CD14-positive monocyte (primary cell): ENCODE measurements around the gene DMBT1. TPM values are rescaled to one million over a fixed set of nuclear protein-coding genes. Genes with fewer than 3 reads are reported as not detected.

Experiments used
- DNase-seq, 3 donors: peaks; one replicate each; pipeline ENCODE4 v3.0.0-alpha.2; 2011 to 2022
- H2AFZ ChIP-seq: 2 replicates; pipeline ENCODE4 v1.6.0; 2012; ENCODE audit warnings: mild to moderate bottlenecking, low read depth, low read length, inconsistent platforms; ENCODE audit not compliant: insufficient read depth, poor library complexity, severe bottlenecking
- H3K27ac ChIP-seq, 2 donors: 1 replicate in 1 of 2; 2 replicates in 1 of 2; pipeline ENCODE4 v1.5.1; 2012 to 2013; ENCODE audit warnings: low read length in 2 of 2, control low read depth in 1 of 2, inconsistent platforms in 1 of 2, low read depth in 1 of 2, mild to moderate bottlenecking in 1 of 2
- H3K27me3 ChIP-seq, 2 donors: one replicate each; pipeline versions ENCODE4 v1.6.0 to v1.6.1; 2011 to 2013; ENCODE audit warnings: low read length in 2 of 2; ENCODE audit not compliant: control insufficient read depth in 2 of 2, insufficient read depth in 2 of 2
- H3K36me3 ChIP-seq, 2 donors: replicated peaks in 1 of 2; 1 replicate in 1 of 2; 2 replicates in 1 of 2; pipeline versions ENCODE4 v1.5.1 to v1.6.1; 2012 to 2013; ENCODE audit warnings: low read length in 2 of 2, control low read depth in 1 of 2, inconsistent platforms in 1 of 2, mild to moderate bottlenecking in 1 of 2; ENCODE audit not compliant: insufficient read depth in 2 of 2, control insufficient read depth in 1 of 2
- H3K4me1 ChIP-seq, 2 donors: 1 replicate in 1 of 2; 2 replicates in 1 of 2; pipeline versions ENCODE4 v1.5.1 to v1.6.1; 2012 to 2013; ENCODE audit warnings: low read length in 2 of 2, control low read depth in 1 of 2, inconsistent platforms in 1 of 2, mild to moderate bottlenecking in 1 of 2, moderate library complexity in 1 of 2; ENCODE audit not compliant: insufficient read depth in 2 of 2, control insufficient read depth in 1 of 2
- H3K4me2 ChIP-seq: replicated peaks from 2 replicates; pipeline ENCODE3; 2012; ENCODE audit warnings: low read length, moderate library complexity, mild to moderate bottlenecking; ENCODE audit not compliant: poor library complexity, severe bottlenecking; ENCODE audit errors: extremely low read depth
- H3K4me3 ChIP-seq, 3 experiments: fragments of 200-600 bp in 1 of 3; sonication (generic) in 1 of 3; replicated peaks in 1 of 3; 1 replicate in 2 of 3; 2 replicates in 1 of 3; pipeline ENCODE4 v1.5.1; 2011 to 2013; ENCODE audit warnings: low read length in 3 of 3, mild to moderate bottlenecking in 3 of 3, control low read depth in 2 of 3, low read depth in 2 of 3, inconsistent platforms in 1 of 3, moderate library complexity in 1 of 3
- H3K79me2 ChIP-seq: 2 replicates; pipeline ENCODE4 v1.6.0; 2012; ENCODE audit warnings: mild to moderate bottlenecking, control low read depth, inconsistent platforms, low read length, moderate library complexity; ENCODE audit not compliant: insufficient read depth
- H3K9ac ChIP-seq: 2 replicates; pipeline ENCODE4 v1.6.0; 2017; ENCODE audit warnings: low read length, mild to moderate bottlenecking; ENCODE audit not compliant: insufficient read depth, poor library complexity, severe bottlenecking
- H3K9me3 ChIP-seq, 2 donors: replicated peaks in 1 of 2; 1 replicate in 1 of 2; 2 replicates in 1 of 2; pipeline versions ENCODE4 v1.5.1 to v1.6.1; 2012 to 2013; ENCODE audit warnings: low read length in 2 of 2, control low read depth in 1 of 2; ENCODE audit not compliant: control insufficient read depth in 1 of 2, insufficient read depth in 1 of 2
- H4K20me1 ChIP-seq: 2 replicates; pipeline ENCODE4 v1.6.0; 2012; ENCODE audit warnings: mild to moderate bottlenecking, low read length, control low read depth, moderate library complexity; ENCODE audit not compliant: insufficient read depth
- H3K27ac Mint-ChIP-seq, 7 donors: one replicate each; pipeline ENCODE4 v1.8.0; 2020; ENCODE audit warnings: mild to moderate bottlenecking in 7 of 7, mixed read lengths in 7 of 7, moderate library complexity in 6 of 7, inconsistent platforms in 2 of 7
- H3K27me3 Mint-ChIP-seq, 3 donors: one replicate each; pipeline ENCODE4 v1.8.0; 2021 to 2022; ENCODE audit warnings: low read depth in 3 of 3, mild to moderate bottlenecking in 3 of 3, mixed read lengths in 3 of 3, moderate library complexity in 3 of 3, inconsistent platforms in 1 of 3
- H3K36me3 Mint-ChIP-seq, 2 donors: one replicate each; pipeline ENCODE4 v1.8.0; 2020; ENCODE audit warnings: mixed read lengths in 2 of 2, inconsistent platforms in 1 of 2, mild to moderate bottlenecking in 1 of 2
- H3K4me1 Mint-ChIP-seq: one replicate; pipeline ENCODE4 v1.8.0; 2020; ENCODE audit warnings: mild to moderate bottlenecking, mixed read lengths
- H3K4me3 Mint-ChIP-seq, 2 donors: one replicate each; pipeline ENCODE4 v1.8.0; 2020; ENCODE audit warnings: mild to moderate bottlenecking in 2 of 2, mixed read lengths in 2 of 2, moderate library complexity in 1 of 2
- H3K9me3 Mint-ChIP-seq, 7 donors: one replicate each; pipeline ENCODE4 v1.8.0; 2020 to 2022; ENCODE audit warnings: mixed read lengths in 7 of 7, mild to moderate bottlenecking in 6 of 7, moderate library complexity in 6 of 7, inconsistent platforms in 2 of 7
- CTCF ChIP-seq: fragments of 200-600 bp; IDR thresholded peaks from one replicate; pipeline ENCODE4 v1.8.0; 2022; ENCODE audit warnings: antibody characterized with exemption, mild to moderate bottlenecking
- WGBS: methylation state at CpG from one replicate; pipeline ENCODE4 v1.1.5; 2013; ENCODE audit warnings: missing lambda C conversion rate; ENCODE audit not compliant: insufficient coverage; 5-methylcytosine and 5-hydroxymethylcytosine counted together
- intact Hi-C, 2 donors: fragments of 100-400 bp; cut with micrococcal nuclease; formaldehyde crosslinking; loops; one replicate each; pipeline versions ENCODE4 v1.15.0 to v1.15.1; 2023
- polyA plus RNA-seq, 3 donors: library from polyadenylated mRNA; depleted of rRNA in 1 of 3; unstranded in 2 of 3; stranded (reverse) in 1 of 3; fragments of 300-500 nt in 2 of 3; fragments of >200 nt in 1 of 3; fragmentation: Illumina TruSeq in 2 of 3; gene quantifications; 1 replicate in 2 of 3; 2 replicates in 1 of 3; pipeline ENCODE4 v1.2.3, GENCODE V29; 2012 to 2021

The DMBT1 gene
- polyA plus RNA-seq, 3 donors: not detected

GRCh38 chr10:122638106-122638505 lies 77.6 kb downstream of the DMBT1 start:
- no peak for TF ChIP-seq CTCF
- Histone ChIP-seq H3K27me3 (no peaks in the 10 kb centered on the region), H4K20me1 (no peaks in the 10 kb centered on the region), H3K79me2 (no peaks in the 10 kb centered on the region), H3K4me3 (no peak overlapping the region), H3K4me1 (no peaks in the 10 kb centered on the region), H3K36me3 (no peaks in the 10 kb centered on the region), H3K9me3 (no peaks in the 10 kb centered on the region), H3K4me2 (no peak overlapping the region), H3K27ac (no peak overlapping the region), H3K9ac (no peak overlapping the region), H2AFZ (no peak overlapping the region)
- Mint-ChIP-seq H3K36me3 (no peaks in the 10 kb centered on the region), H3K9me3 (peaks cover 0 to 6% (median 2%) of the 10 kb centered on the region in 7 donors), H3K27ac (no peak overlapping the region), H3K4me3 (no peak overlapping the region), H3K4me1 (no peaks in the 10 kb centered on the region), H3K27me3 (peaks cover 0 to 11% (median 3%) of the 10 kb centered on the region in 3 donors)
- WGBS: 92% methylated on average over 5 of the region's 6 CpGs
- intact Hi-C loops: no loop called here
- DNase-seq: no peak

GRCh38 chr10:122639801-122640200 lies 79.2 kb downstream of the DMBT1 start:
- WGBS: 82% methylated on average over 5 of the region's 7 CpGs

More at GRCh38 chr10:122639801-122640200, 79.2 kb downstream of the DMBT1 start:
- H3K79me2 ChIP-seq: no peaks in the 10 kb centered on the region
- H3K36me3 ChIP-seq: no peaks in the 10 kb centered on the region
- H3K27ac ChIP-seq: no peak overlapping the region
- H3K27me3 ChIP-seq: no peaks in the 10 kb centered on the region
- Mint-ChIP-seq H3K4me1 (no peaks in the 10 kb centered on the region), H3K4me3 (no peak overlapping the region), H3K9me3 (peaks cover 0 to 6% (median 1%) of the 10 kb centered on the region in 7 donors), H3K27me3 (peaks cover 3 to 9% (median 4%) of the 10 kb centered on the region in 3 donors), H3K27ac (no peak overlapping the region), H3K36me3 (no peaks in the 10 kb centered on the region)
- H3K4me2 ChIP-seq: no peak overlapping the region
- H2AFZ ChIP-seq: no peak overlapping the region
- no peaks in the 10 kb centered on the region for H3K9me3 ChIP-seq
- no peak for DNase-seq
- no peak overlapping the region for H3K4me3 ChIP-seq
- no peak for TF ChIP-seq CTCF
- H3K9ac ChIP-seq: no peak overlapping the region
- intact Hi-C loops: no loop called here
- H4K20me1 ChIP-seq: no peaks in the 10 kb centered on the region
- no peaks in the 10 kb centered on the region for H3K4me1 ChIP-seq
